SKM-1 (cell line): ENCODE measurements around the gene PGBD5.
A peak's percentile ranks its signal among the peaks of the same experiment; 100 is the strongest.

Experiments used
- DNase-seq: peaks from one replicate; lab custom pipeline; 2025; ENCODE audit not compliant: unreplicated experiment; lab: John Stamatoyannopoulos, UW

Gene PGBD5

DNA sequence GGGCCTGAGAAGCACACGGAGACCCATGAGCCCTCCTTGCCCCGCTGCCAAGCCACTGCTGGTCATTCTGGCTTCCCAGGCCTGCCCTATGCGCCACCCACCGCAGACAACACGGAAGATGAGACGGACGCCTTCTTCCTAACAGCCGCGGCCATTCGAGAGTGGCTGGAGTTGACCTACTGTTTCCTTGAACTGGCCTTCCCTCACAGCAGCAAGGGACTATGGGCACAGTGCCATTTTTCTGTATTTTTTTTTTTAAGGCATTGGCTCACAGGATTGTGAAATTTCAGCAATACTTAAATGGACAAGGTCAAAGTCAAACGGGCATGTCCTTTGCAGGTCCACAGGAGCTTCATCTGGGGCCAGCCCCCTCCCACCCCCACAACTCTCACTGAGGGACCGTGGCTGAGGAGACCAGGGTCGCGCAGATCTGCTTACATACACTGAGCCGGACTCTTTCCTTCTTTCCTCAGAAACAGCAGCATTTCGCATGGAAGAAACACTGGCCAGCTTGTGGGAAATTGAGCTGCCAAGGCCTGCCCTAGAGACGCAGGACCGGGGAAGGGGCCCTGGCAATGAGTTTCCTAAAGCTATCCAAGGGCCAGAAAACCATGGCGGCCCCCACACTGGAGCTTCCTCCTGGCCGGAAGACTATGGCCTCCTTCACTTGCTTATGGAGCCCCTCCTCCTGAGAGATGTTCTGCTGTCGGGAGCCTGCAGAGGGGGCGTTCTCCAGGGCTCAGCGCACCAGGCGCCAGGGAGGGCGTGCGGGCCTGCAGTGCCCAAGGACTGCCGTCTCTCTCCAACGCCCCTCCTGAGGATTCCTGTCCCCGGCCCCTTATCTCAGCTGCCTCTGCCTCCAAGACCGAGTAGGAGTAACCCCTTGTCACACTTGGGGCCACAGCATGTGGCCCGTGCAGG is 98.9 kb downstream of the PGBD5 start:
- no peak for DNase-seq

DNA sequence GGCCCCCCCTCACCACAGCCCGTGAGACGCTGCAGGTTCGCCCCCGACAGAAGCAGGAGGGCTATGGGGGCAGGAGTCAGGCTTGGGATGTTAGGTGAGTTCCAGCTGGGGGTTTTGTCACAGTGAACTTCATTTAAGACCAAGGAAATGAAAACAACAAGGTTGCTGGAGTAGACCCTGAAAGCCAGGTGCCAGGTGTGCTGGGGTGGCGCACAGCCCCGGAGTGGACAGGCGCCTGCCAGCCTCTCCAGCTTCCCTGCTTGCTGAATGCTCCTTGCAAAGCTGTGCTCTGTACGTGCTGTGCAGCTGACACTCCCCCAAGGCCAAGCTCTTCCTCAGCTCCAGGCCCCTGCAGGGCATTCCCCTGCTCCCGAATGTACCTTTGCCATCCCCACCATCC is 102.4 kb downstream of the PGBD5 start:
- DNase-seq, result no peak

DNA sequence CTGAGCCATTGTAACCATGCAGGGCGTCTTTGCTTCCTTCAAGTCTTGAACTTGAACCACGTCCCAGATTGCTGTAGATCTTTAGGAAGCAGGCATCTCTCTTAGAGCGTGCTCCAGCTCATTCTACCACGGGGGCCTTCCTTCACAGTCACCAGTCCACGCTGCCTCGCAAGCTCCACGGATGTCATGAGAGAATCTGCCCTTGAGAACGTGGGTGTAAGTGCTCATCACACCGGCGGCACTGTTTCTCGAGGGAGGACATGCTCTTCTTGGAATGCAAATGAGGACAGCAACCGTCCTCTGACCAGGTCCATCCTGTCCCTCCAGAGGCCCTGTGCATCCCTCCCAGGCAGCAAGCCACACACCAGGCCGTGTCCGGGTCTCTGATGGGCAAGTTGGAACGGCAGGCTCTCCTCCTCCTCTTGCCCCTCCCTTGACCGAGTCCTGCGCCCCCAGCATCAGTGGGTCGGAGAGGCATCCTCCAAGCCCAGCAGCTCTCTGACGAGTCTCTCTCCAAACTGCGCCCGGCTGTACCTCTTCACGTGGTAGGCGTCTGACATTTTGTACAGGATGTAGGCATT is 103.1 kb downstream of the PGBD5 start:
- DNase-seq, result no peak

- DNase-seq, result no peak
Measured at GRCh38 chr1:230322421-230322756, 103.7 kb downstream of the PGBD5 start.

- no peak for DNase-seq
Measured at GRCh38 chr1:230321741-230322420, 104.3 kb downstream of the PGBD5 start.

DNA sequence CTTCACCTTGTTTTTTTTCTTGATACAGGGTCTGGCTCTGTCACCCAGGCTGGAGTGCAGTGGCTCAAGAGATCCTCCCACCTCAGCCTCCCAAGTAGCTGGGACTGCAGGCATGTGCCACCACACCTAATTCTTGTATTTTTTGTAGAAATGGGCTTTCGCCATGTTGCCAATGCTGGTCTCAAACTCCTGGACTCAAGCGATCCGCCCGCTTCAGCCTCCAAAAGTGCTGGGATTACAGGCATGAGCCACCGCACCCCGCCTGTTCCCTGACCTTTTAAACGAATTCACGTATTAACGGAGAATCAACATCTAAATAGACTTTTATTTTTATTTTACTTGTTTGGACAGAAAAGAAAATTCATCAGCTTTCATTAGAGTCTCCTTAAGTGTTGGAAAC is 104.8 kb downstream of the PGBD5 start:
- DNase-seq, result no peak

DNA sequence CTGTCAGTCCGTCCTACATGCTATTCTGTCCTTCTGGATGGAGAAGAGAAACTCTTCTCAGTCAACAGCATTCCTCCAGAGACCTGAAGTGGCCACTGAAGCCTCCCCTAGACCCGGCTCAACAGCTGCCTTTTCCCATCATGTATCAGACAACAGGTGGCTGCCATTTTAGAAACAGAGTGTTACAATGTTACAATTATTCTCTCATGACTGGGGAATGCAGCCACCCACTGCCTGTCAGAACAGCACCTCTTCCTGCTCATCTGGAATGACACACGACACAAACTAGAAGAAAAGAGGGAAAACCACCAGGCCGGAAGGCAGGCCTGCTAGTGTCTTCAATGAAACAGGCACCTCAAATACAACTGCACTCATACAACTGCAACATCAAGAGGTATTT is 105.3 kb downstream of the PGBD5 start:
- no peak for DNase-seq

DNA sequence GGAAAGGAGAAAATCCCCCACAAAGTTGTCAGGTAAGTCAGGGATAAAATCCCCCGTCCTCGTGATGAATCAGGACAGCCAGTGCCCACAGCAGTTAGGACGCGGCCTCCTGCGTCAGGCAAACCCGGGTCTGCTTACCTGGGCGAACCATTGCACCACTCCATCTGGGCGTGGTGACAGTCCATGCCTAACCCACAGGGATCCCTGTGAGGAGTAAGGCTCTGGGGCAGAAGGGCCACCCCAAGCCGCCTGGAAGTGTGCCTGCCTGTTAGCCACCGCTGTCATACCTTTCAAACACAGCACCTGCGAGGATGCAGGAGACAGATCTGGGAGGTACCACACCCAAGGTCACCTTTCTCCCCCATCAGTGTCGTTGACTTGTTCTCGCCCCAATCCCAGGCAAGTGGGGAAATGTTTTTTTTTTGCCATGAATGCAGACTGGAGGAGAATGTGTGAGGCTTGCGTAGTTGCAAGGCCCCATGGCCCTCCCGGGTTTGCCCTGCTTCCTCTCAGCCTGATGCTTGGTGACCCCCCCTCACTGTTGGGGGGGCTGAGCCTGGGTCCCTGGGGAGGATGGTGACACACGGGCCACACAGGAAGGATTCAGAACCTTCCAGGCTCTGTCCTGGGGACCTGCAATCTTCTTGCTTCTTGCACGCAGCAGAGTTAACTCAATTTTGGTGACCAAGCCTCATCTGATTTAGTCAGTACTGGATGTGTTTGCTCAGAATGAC is 107.0 kb downstream of the PGBD5 start:
- no peak for DNase-seq

- DNase-seq, result no peak
Measured at GRCh38 chr1:230317823-230318819, 108.0 kb downstream of the PGBD5 start.

DNA sequence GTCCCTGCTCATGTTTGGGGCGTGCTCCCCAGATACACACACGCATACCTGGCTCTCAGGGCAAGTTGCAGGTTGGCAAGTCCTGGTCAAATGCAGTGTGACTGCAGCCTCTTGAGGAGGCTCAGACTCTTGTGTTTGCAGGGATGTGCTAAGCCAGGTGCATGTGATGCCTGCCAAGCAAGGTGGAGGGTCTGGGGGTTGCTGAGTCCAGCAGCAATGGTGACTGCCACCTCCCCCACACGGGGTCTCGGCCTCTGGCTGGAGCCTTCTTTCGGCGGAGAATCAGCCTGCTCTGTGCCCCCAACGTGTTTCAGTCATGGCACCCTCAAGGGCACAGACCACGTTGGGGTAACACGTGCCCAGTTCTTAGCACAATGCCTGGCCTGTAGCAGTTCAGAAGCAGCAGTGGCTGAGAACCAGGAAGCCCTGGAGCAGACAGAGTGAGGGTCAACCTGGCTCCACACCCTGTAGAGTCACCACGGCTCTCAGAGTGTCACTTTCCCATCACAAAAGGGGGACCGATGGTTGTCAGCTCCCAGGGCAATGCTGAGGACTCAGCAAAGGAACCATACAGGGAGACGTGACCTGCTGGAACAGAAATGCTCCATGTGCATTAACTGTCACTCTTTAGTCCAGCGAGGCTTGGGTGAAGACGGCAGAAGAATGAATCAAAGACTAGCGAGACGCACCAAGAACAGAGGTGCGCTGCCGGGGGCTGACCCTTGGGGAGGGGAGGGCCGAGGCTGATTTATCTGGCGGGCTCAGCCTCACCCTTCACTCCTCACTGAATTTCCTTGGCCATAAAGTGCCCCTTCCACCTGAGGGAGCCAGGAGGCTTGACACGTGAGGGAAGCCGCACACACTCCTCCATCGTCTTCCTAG is 109.0 kb downstream of the PGBD5 start:
- DNase-seq, result no peak

GRCh38 chr1:230315099-230315498 is 111.0 kb downstream of the PGBD5 start:
- no peak for DNase-seq

DNA sequence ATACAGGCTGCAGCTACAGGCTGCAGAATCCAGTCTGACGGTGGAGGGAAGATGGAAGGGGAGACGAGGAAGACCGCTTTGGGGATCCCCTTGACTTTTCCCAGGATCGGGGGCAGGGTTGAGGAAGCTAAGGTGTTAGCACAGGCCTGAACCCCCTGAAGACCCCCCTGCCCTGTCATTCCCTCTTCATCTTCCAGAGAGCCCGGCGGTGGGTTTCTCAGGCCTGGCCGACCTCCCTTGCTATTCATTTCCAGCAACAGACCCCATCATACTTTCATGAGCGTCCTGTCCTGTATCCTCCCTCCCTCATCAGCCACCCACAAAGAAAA is 112.0 kb downstream of the PGBD5 start:
- DNase-seq, result no peak

GRCh38 chr1:230313453-230314141 is 112.5 kb downstream of the PGBD5 start:
- DNase-seq, result no peak

DNA sequence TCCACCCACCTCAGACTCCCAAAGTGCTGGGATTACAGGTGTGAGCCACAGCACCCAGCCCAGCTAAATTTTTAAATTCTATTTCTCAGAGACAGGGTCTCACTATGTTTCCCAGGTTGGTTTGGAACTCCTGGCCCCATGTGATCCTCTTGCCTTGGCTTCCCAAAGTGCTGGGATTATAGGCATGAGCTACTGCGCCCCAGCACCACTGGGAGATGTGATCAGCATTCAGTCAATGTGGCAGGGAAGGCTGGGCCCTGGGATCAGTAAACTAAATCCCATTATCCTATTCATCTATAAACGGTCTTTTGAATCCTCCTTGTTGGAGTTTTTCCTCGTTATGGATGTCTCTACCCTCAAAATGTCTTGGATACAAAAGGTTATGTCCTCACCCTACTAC is 113.5 kb downstream of the PGBD5 start:
- no peak for DNase-seq

DNA sequence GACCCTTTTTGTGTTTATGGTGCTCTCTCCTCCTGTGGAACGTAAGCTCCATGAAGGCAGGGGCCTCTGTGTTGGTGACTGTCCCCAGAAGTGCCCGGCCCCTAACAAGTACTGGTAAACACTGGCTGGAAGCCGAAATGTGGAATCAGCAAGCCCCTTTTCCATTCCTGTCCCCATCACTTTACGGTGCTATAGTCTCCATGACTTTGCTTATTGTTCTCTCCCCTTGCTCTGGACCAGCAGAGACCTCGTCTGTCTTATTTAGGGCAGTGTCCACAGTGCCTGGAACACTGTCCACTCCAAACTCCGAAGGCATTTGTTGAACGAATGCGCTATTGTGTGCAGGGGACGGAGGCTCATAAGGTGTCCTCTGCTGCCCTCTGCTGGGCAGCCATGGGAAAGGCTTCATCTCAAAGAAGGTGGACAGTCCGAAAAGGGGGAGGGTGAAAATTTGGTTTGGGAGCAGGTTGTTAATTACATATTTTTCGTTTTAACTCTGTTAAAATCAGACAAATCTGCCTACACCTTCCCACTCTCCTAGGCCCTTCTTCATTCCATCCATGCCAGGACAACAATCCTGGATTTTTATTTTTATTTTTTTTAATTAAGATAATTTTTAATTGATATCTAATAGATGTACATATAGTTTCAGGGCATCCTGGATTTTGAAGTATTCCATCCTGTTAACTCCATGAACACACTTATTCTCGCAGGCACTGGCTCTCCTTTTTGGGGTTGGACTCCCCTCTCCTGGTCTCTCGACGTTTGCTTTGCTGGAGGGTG is 115.6 kb downstream of the PGBD5 start:
- peak; percentile 90 for DNase-seq

- no peak for DNase-seq
Measured at GRCh38 chr1:230309646-230310177, 116.4 kb downstream of the PGBD5 start.

DNA sequence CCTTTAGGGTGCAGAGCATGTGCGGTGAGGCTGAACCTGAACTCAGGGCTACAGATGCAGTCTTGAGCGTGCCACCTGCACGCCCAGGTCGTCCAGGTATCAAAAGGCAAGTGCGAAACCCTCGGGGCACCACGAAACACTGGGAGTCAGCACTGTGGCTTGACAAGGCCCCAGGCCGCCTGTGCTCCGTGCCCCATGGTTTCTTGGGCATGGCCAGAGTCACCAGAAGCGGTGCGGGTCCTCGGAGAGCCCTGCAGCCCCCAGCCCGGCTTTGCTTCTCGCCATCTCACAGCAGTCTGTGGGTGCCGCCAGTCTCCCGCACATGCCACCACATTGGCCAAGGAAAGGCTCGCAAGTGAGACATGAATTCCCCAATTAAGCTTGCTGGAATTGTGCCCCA is 117.3 kb downstream of the PGBD5 start:
- DNase-seq, result no peak

GRCh38 chr1:230308039-230308438 is 118.1 kb downstream of the PGBD5 start:
- no peak for DNase-seq
